Measurements from ENCODE around the gene PLXNA4.

PLXNA4 gene

DNA sequence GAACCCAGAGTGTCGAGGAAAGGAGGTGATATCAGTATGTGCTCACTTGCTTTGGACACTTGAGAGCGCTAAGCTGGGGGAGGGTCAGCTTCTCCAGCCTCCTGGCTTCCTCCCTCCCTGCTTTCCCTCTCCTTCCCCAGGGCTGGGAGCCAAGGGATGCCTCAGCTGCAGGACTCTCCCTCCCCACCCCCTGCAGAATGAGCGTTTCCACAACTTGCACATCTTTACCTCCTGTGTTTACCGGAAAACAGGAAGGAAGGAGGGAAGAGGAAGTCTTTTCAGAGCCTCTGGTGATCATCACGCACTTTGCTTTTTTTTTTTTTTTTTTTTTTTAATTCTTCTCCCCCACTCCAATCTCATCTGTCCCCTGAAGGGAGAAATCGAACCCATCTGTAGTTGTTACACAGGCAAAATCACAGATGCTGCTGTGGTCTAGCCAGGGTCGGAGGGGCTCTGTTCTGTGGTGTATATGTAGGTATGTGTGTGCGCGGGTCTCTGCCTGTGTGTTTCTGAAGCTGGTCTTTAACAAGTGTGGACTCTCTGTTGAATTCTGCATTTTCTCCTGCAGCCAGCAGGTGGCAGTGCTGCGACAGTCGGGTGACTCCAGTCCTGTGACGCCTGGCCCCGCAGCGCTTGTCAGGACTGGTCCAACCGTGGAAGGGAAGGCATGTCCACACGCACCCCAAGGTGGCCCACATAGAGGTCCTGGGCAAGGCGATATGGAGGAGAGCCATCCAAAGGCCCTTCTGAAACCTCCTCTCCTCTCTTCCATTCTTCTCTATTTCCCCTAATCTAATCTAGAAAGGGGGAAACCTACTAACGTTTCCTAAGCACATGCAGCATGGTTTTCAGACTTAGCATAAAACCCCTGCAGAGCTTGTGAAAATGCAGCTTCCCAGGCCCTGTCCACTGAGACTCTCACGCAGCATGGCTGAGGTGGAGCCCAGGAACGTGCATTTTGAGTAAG is 257.6 kb downstream of the PLXNA4 start:
- CTCF ChIA-PET = interaction anchor here (0.5 to 2.1 kb wide), 29 partner anchors 10 to 1994 kb away, joined by 3 to 27 read pairs (median 4); no protein-coding TSS in a partner anchor
- POLR2A ChIA-PET = no interaction called here
- H3K4me3 ChIP-seq (ENCODE audit: low read depth, low read length) = no peak overlapping the region
- H3K36me3 ChIP-seq (ENCODE audit: control insufficient read depth in 2 of 2, insufficient read depth in 1 of 2, low read length in 2 of 2) = no peaks in the 10 kb centered on the region
- no peak overlapping the region for H3K27ac ChIP-seq (ENCODE audit: extremely low read depth, low read depth, low read length)
- H3K9me3 ChIP-seq (ENCODE audit: control insufficient read depth, insufficient read depth, low read depth, low read length) = no peaks in the 10 kb centered on the region
- H3K4me1 ChIP-seq (ENCODE audit: control insufficient read depth, insufficient read depth, low read length) = no peaks in the 10 kb centered on the region
- 0 out of 2 replicates have a peak, but pooled peaks have one; percentile 12 for TF ChIP-seq ZBTB17 (tag by site-specific recombination; IDR thresholded peaks at IDR 0.05)
- peak; percentile 16; the same call in 1 of the 2 replicates for TF ChIP-seq ZNF423 (tag by site-specific recombination; IDR thresholded peaks at IDR 0.05)
- TF ChIP-seq SALL2 (tag by site-specific recombination; IDR thresholded peaks at IDR 0.05; ENCODE audit: borderline replicate concordance) = no peak
- TF ChIP-seq, protein P1, sequence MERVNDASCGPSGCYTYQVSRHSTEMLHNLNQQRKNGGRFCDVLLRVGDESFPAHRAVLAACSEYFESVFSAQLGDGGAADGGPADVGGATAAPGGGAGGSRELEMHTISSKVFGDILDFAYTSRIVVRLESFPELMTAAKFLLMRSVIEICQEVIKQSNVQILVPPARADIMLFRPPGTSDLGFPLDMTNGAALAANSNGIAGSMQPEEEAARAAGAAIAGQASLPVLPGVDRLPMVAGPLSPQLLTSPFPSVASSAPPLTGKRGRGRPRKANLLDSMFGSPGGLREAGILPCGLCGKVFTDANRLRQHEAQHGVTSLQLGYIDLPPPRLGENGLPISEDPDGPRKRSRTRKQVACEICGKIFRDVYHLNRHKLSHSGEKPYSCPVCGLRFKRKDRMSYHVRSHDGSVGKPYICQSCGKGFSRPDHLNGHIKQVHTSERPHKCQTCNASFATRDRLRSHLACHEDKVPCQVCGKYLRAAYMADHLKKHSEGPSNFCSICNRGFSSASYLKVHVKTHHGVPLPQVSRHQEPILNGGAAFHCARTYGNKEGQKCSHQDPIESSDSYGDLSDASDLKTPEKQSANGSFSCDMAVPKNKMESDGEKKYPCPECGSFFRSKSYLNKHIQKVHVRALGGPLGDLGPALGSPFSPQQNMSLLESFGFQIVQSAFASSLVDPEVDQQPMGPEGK (tag by site-specific recombination; IDR thresholded peaks at IDR 0.05) = 0 out of 2 replicates have a peak, but pooled peaks have one; percentile 10
- peak; percentile 30 for TF ChIP-seq GLIS2 (tag by site-specific recombination; IDR thresholded peaks at IDR 0.05)
- peak; percentile 16; the same call in 1 of the 2 replicates for TF ChIP-seq ZNF335 (tag by site-specific recombination; conservative IDR thresholded peaks at IDR 0.05)
- TF ChIP-seq ZNF585B (tag by site-specific recombination; IDR thresholded peaks at IDR 0.05) = no peak
- TF ChIP-seq, protein P2, sequence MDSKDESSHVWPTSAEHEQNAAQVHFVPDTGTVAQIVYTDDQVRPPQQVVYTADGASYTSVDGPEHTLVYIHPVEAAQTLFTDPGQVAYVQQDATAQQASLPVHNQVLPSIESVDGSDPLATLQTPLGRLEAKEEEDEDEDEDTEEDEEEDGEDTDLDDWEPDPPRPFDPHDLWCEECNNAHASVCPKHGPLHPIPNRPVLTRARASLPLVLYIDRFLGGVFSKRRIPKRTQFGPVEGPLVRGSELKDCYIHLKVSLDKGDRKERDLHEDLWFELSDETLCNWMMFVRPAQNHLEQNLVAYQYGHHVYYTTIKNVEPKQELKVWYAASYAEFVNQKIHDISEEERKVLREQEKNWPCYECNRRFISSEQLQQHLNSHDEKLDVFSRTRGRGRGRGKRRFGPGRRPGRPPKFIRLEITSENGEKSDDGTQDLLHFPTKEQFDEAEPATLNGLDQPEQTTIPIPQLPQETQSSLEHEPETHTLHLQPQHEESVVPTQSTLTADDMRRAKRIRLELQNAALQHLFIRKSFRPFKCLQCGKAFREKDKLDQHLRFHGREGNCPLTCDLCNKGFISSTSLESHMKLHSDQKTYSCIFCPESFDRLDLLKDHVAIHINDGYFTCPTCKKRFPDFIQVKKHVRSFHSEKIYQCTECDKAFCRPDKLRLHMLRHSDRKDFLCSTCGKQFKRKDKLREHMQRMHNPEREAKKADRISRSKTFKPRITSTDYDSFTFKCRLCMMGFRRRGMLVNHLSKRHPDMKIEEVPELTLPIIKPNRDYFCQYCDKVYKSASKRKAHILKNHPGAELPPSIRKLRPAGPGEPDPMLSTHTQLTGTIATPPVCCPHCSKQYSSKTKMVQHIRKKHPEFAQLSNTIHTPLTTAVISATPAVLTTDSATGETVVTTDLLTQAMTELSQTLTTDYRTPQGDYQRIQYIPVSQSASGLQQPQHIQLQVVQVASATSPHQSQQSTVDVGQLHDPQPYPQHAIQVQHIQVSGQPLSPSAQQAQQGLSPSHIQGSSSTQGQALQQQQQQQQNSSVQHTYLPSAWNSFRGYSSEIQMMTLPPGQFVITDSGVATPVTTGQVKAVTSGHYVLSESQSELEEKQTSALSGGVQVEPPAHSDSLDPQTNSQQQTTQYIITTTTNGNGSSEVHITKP (tag by site-specific recombination; IDR thresholded peaks at IDR 0.05) = peak; percentile 87
- TF ChIP-seq, protein P3, sequence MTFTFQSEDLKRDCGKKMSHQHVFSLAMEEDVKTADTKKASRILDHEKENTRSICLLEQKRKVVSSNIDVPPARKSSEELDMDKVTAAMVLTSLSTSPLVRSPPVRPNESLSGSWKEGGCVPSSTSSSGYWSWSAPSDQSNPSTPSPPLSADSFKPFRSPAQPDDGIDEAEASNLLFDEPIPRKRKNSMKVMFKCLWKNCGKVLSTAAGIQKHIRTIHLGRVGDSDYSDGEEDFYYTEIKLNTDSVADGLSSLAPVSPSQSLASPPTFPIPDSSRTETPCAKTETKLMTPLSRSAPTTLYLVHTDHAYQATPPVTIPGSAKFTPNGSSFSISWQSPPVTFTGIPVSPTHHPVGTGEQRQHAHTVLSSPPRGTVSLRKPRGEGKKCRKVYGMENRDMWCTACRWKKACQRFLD (tag by site-specific recombination; IDR thresholded peaks at IDR 0.05) = no peak
- TF ChIP-seq, protein P4, sequence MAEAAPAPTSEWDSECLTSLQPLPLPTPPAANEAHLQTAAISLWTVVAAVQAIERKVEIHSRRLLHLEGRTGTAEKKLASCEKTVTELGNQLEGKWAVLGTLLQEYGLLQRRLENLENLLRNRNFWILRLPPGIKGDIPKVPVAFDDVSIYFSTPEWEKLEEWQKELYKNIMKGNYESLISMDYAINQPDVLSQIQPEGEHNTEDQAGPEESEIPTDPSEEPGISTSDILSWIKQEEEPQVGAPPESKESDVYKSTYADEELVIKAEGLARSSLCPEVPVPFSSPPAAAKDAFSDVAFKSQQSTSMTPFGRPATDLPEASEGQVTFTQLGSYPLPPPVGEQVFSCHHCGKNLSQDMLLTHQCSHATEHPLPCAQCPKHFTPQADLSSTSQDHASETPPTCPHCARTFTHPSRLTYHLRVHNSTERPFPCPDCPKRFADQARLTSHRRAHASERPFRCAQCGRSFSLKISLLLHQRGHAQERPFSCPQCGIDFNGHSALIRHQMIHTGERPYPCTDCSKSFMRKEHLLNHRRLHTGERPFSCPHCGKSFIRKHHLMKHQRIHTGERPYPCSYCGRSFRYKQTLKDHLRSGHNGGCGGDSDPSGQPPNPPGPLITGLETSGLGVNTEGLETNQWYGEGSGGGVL (tag by site-specific recombination; IDR thresholded peaks at IDR 0.05) = peak; percentile 78
- peak; percentile 67 for TF ChIP-seq ZBTB20 (tag by site-specific recombination; IDR thresholded peaks at IDR 0.05)
- peak; percentile 75 for TF ChIP-seq ZNF2 (tag by site-specific recombination; IDR thresholded peaks at IDR 0.05)
- TF ChIP-seq ZNF114 (tag by site-specific recombination; IDR thresholded peaks at IDR 0.05) = no peak
- peak; percentile 86 for TF ChIP-seq ZNF654 (tag by site-specific recombination; IDR thresholded peaks at IDR 0.05; ENCODE audit: low read depth)
- TF ChIP-seq, protein P5, sequence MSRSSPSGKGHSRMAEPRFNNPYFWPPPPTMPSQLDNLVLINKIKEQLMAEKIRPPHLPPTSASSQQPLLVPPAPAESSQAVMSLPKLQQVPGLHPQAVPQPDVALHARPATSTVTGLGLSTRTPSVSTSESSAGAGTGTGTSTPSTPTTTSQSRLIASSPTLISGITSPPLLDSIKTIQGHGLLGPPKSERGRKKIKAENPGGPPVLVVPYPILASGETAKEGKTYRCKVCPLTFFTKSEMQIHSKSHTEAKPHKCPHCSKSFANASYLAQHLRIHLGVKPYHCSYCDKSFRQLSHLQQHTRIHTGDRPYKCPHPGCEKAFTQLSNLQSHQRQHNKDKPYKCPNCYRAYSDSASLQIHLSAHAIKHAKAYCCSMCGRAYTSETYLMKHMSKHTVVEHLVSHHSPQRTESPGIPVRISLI (tag by site-specific recombination; IDR thresholded peaks at IDR 0.05) = peak; percentile 94
- peak; percentile 68; the same call in 1 of the 2 replicates for TF ChIP-seq ZSCAN30 (tag by site-specific recombination; IDR thresholded peaks at IDR 0.05)
- TF ChIP-seq ZNF777 (tag by site-specific recombination; IDR thresholded peaks at IDR 0.05; ENCODE audit: borderline replicate concordance) = no peak
- TF ChIP-seq, protein P6, sequence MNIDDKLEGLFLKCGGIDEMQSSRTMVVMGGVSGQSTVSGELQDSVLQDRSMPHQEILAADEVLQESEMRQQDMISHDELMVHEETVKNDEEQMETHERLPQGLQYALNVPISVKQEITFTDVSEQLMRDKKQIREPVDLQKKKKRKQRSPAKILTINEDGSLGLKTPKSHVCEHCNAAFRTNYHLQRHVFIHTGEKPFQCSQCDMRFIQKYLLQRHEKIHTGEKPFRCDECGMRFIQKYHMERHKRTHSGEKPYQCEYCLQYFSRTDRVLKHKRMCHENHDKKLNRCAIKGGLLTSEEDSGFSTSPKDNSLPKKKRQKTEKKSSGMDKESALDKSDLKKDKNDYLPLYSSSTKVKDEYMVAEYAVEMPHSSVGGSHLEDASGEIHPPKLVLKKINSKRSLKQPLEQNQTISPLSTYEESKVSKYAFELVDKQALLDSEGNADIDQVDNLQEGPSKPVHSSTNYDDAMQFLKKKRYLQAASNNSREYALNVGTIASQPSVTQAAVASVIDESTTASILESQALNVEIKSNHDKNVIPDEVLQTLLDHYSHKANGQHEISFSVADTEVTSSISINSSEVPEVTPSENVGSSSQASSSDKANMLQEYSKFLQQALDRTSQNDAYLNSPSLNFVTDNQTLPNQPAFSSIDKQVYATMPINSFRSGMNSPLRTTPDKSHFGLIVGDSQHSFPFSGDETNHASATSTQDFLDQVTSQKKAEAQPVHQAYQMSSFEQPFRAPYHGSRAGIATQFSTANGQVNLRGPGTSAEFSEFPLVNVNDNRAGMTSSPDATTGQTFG (tag by site-specific recombination; IDR thresholded peaks at IDR 0.05; ENCODE audit: borderline replicate concordance) = no peak
- no peak for TF ChIP-seq KLF16 (tag by site-specific recombination; IDR thresholded peaks at IDR 0.05)
- TF ChIP-seq SCRT1 (tag by site-specific recombination; IDR thresholded peaks at IDR 0.05; ENCODE audit: borderline replicate concordance) = peak; percentile 67
- peak; percentile 30; the same call in 1 of the 2 replicates for TF ChIP-seq ZEB2 (tag by site-specific recombination; IDR thresholded peaks at IDR 0.05)
- peak; percentile 63; the same call in 1 of the 2 replicates for TF ChIP-seq ZNF660 (tag by site-specific recombination; IDR thresholded peaks at IDR 0.05)
- TF ChIP-seq ZFP41 (tag by site-specific recombination; IDR thresholded peaks at IDR 0.05; ENCODE audit: borderline replicate concordance) = no peak

All from HEK293 (cell line).